Stimulated activated CD4-positive, alpha-beta T cell treated with anti-CD3 and anti-CD28 coated beads, Interleukin-1b, Interleukin-23, amount 100 ng/mL, for 1 hour (primary cell): ENCODE results near the gene KTN1.
A peak's percentile ranks its signal among the peaks of the same experiment; 100 is the strongest.

Experiments used
- DNase-seq, 2 donors: peaks; one replicate each; pipeline ENCODE4 v3.0.0-alpha.2; 2020; ENCODE audit warnings: low read depth in 2 of 2

The KTN1 gene

GRCh38 chr14:55711175-55711811 is 131.3 kb downstream of the KTN1 start:
- no peak for DNase-seq

GRCh38 chr14:55712491-55712890 is 132.5 kb downstream of the KTN1 start:
- DNase-seq: no peak

- no peak for DNase-seq
Observed at GRCh38 chr14:55713486-55713885, 133.5 kb downstream of the KTN1 start.

DNA sequence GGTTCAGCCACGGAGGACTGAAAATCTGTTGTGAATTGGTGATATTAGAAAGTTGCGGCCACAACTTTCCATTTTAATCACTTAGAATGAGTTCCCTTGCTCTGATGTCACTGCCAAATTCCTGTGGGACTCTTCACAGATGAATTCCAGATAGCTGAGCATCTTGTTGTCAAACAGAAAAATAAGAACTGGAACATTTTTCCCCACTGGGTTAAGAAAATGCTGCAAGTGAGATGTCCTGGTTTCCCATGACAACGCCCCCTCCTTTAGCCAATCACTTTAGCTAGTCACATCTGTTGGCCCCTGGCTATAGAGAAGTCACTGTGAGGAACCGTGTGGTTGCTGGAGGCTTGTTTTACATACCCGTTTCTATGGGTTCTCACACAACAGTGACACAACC is 135.9 kb downstream of the KTN1 start:
- DNase-seq: no peak

DNA sequence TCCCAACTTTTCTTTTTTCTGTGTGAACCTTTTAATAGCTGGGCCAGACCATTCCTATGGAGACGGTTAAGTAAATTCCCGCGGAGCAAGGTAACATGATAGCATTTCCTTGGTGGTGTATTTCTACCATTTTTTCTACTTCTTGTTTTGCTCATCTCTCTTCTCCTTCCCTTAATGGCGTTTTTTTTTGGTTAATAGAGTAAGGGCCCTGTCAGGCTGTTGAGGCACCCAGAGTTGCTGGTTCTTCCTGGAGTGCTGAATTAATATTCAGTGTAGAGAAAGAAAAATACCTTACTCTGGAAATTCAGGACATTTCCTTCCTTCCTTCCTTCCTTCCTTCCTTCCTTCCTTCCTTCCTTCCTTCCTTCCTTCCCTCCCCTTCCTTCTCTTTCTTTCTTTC is 137.6 kb downstream of the KTN1 start:
- no peak for DNase-seq

DNA sequence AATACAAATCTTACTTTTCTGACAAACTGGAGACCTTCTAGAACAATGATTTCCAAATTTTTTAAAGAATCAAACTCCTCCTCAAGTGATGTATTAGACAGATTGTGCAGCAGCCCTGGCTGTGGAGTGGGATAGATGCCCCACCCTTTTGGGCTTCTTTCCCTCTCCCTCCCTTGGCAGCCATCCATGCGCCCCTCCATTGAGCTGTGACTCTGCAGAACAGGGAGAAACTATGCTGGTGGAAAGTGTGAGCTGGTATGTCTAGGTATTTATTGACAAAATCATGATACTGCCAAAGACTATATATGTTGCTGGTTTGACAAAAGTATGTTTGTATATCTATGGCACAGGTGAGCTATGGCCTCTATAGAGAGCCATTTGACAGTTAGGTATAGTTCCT is 138.5 kb downstream of the KTN1 start:
- no peak for DNase-seq

GRCh38 chr14:55720796-55721195 is 140.8 kb downstream of the KTN1 start:
- DNase-seq: no peak

DNA sequence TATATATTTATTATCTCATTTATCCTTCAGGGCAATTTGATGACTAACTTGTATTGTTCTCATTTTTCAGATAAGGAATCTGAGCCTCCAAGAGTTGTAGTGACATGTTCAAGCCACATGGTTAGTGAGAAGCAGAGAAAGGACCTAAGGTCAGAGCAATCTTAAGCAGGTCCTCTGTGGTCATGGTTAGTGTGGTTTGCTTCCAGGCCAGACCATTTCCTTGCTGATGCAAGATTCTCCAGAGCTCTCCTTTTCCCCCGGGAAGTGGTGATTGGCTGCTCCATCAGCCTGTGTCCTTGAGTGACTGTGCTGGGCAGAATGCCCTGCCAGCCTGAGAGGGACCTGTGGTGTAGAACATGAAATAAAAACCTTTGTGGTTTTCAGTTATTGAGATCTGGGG is 141.3 kb downstream of the KTN1 start:
- no peak for DNase-seq

- DNase-seq: no peak
Observed at GRCh38 chr14:55722054-55722453, 142.0 kb downstream of the KTN1 start.

DNA sequence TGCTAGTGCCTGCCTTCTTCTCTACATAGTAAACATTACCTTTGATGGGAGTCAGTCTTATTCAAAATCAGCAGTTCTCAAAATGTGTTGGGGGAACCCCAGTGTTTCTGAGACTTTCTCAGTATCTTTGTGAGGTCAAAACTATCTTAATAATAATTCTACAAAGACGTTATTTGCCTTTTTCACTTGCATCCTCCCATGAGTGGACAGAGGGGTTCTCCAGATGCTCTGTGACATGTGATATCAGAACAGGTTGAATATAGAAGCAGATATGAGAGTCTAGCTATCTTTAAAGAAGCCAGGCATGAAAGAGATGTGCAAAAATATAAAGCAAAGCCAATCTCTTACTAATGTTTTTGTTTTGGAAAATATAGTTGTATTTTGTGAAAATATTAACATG is 144.7 kb downstream of the KTN1 start:
- DNase-seq: no peak

DNA sequence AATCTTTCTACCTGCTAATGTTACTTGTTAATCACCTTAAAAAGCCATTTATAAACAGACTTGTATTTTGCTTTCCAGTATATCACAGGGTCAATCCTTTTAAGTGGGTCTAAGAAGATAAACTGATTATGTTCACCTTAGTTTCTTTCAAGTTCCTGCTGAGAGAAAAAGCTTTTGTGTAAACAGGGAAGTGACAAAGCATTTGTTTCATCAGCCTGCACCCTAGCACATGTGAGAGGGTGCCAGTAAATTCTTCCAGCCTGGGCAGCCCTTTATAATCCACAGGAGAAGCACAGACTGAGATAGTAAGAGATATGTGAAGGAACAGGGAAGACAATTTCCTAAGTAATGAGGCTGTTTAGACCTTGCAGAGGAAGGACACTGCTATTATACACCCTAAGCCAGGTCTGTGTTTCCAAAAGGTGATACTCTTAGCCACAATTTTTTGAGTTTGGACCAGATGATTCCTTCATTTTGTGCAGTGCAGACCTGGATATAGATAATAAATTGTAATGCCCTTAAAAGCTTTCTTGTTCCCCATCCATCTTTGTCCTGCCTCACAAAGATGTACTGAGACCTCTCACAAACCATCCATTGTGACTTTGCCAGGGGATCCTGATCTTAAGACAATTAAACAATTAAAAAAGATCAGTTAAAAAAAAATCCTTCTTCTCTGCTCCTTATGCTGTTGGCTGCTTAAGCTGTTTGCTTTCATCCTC is 150.7 kb downstream of the KTN1 start:
- DNase-seq: no peak

GRCh38 chr14:55731311-55731872 is 151.4 kb downstream of the KTN1 start:
- no peak for DNase-seq

DNA sequence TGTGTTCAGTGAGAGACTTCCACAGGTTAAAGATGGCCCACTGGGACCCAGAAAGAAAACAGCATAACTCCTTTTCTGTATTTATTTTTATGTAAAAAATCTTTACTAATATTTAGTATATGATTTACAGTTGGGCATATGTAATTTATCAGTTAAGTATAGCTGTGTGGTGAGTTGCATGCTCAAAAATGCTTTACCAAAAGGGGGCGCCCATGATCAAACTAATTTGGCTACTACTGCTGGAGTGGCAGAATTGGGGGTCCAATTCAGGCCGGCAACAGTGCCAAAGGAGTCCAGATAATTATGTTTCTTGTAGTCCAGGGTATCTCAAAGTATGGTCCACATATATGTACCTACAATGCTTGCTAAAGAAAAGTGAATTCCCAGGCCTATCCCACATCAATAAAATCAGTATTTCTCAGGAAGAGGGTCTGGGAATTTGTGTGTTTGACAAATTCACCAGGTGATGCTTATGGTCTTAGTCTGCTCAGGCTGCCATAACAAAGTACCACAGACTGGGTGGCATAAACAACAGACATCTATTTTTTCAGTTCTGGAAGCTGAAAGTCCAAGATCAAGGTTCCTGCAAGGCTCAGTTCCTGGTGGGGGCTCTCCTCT is 152.0 kb downstream of the KTN1 start:
- DNase-seq: peak; percentile 7 to 30

DNA sequence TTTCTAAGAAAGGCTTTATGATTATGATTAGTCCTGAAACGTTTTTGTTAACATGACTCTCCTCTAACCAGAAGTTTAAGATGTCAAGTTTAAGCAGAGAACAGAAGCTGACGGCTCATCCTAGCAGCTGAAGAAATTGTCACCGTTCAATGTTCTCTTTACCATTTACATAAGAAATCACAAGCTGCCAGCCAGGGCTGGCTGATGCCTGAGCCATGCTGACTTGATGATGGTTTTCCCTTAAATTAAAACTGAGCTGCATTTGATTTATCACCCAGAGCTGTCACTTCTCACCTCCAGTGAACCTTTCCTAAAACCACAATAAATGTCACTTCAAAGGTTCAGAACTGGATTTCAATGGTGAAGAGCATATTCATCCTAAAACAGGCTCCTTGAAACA is 153.6 kb downstream of the KTN1 start:
- DNase-seq: no peak
